Mucosa of descending colon (tissue), 3 donors: ENCODE measurements around the gene KLRB1. TPM values are rescaled to one million over a fixed set of nuclear protein-coding genes. Genes with fewer than 3 reads are reported as not detected.
"Not testable (repeated sequence)": the region's sequence is repeated elsewhere in the genome, so short reads cannot be mapped to it uniquely, and the experiment has no call there.

Experiments
- ATAC-seq: fragments of 200-7000 bp; cut with Tn5 transposase; one replicate; pipeline ENCODE4 v1.9.1; 2020; ENCODE audit warnings: mild to moderate bottlenecking, moderate library complexity
- DNase-seq, 3 donors: peaks; one replicate each; pipeline ENCODE4 v3.0.0-alpha.2; 2020
- H3K36me3 ChIP-seq: fragments of 200-600 bp; one replicate; pipeline ENCODE4 v1.8.0; 2021; ENCODE audit warnings: low read depth, mild to moderate bottlenecking
- H3K4me1 ChIP-seq: fragments of 200-600 bp; one replicate; pipeline ENCODE4 v1.8.0; 2021; ENCODE audit warnings: low read depth, mild to moderate bottlenecking
- H3K4me3 ChIP-seq: fragments of 200-600 bp; one replicate; pipeline ENCODE4 v1.8.0; 2021; ENCODE audit warnings: mild to moderate bottlenecking
- H3K9me3 ChIP-seq: fragments of 200-600 bp; one replicate; pipeline ENCODE4 v1.8.0; 2021; ENCODE audit warnings: mild to moderate bottlenecking
- intact Hi-C, 2 donors: fragments of 100-400 bp; cut with DNase I in 1 of 2; cut with micrococcal nuclease in 1 of 2; formaldehyde crosslinking; loops; one replicate each; pipeline versions ENCODE4 v1.11.0 to v1.11.1; 2022; cut with DNase I, micrococcal nuclease
- total RNA-seq, 3 donors: library from RNA; stranded (reverse); fragmentation: NEBNext Ultra II Directional in 2 of 3; extraction: Animal tissue kit (Norgen Biotek cat#: 25700) in 2 of 3; gene quantifications; one replicate each; pipeline versions ENCODE4 v1.2.1 to v1.2.4, GENCODE V29; 2021 to 2023
- TF ChIP-seq, protein P1 (sequence below): fragments of 200-600 bp; IDR thresholded peaks from one replicate; pipeline ENCODE4 v1.8.0; 2022; ENCODE audit warnings: antibody characterized with exemption, mild to moderate bottlenecking
- donor health status: DM: no; HTN: no; CAD: no; lungs with moderate emphysema.
- donor health status: DM: no; HTN: no; CAD: no.
- donor health status: DM: no; HTN: yes; CAD: no.

Gene KLRB1
- total RNA-seq, 3 donors from 2014 or later: 1.5 to 2.1 (median 1.7) TPM

DNA sequence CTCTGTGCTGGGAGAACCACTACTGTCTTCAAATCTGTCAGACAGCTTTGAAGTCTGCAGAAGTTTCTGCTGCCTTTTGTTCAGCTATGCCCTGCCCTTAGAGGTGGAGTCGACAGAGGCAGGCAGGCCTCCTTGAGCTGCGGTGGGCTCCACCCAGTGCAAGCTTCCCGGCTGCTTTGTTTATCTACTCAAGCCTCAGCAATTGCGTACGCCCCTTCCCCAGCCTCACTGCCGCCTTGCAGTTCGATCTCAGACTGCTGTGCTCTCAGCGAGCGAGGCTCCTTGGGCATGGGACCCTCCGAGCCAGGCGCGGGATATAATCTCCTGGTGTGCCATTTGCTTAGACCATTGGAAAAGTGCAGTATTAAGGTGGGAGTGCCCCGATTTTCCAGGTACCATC is 25.1 kb upstream of the KLRB1 start:
- ATAC-seq (no peak), DNase-seq (no peak)
- Histone ChIP-seq H3K4me1 (no peaks in the 10 kb centered on the region), H3K9me3 (no peaks in the 10 kb centered on the region), H3K36me3 (no peaks in the 10 kb centered on the region), H3K4me3 (no peak overlapping the region)
- intact Hi-C loops: loop anchor here in 1 of 2 donors (10.0 kb wide), 1 partner anchor 72 kb away; no protein-coding TSS in a partner anchor
- TF ChIP-seq, protein P1, sequence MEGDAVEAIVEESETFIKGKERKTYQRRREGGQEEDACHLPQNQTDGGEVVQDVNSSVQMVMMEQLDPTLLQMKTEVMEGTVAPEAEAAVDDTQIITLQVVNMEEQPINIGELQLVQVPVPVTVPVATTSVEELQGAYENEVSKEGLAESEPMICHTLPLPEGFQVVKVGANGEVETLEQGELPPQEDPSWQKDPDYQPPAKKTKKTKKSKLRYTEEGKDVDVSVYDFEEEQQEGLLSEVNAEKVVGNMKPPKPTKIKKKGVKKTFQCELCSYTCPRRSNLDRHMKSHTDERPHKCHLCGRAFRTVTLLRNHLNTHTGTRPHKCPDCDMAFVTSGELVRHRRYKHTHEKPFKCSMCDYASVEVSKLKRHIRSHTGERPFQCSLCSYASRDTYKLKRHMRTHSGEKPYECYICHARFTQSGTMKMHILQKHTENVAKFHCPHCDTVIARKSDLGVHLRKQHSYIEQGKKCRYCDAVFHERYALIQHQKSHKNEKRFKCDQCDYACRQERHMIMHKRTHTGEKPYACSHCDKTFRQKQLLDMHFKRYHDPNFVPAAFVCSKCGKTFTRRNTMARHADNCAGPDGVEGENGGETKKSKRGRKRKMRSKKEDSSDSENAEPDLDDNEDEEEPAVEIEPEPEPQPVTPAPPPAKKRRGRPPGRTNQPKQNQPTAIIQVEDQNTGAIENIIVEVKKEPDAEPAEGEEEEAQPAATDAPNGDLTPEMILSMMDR: no peak

DNA sequence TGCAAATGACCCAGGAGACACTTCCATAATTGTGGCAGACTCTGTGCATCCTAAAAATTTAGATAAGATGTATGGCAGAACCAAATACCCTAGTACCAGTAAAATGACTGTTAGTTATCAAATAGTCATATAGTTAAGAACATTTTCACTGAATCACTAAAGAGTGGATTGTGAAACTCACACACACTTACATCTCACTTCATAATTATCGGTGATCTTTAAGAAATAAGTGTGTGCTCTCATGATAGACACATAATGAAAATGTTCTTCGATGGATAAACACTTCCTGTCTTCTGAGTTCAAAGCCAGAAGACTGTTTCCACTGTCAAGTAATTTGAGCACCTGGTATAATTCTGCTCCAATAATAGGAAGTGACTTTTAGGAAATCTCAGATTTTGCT is 19.1 kb upstream of the KLRB1 start:
- ATAC-seq: no peak
- intact Hi-C loops: no loop called here

DNA sequence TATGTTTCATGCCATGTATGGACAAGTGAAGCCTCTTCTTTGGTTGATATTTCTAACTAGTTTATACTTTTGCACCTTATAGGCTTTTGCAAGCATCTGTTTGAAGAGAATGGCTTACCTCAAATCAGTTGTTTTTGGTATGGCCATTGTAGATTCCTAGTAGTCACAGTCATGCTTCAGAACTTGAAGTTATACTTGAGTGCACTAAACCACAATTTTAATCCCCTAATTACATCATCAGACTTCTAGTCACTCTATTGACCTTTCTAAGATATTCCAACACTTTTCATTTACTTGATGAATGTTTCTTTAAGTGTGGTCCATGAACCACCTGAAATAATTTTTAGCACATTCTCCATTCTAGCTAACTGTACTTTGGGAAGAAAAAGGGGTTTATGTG is 18.6 kb upstream of the KLRB1 start:
- DNase-seq (no peak), ATAC-seq (no peak)
- no peaks in the 10 kb centered on the region for H3K9me3 ChIP-seq
- no peaks in the 10 kb centered on the region for H3K4me1 ChIP-seq
- no peak overlapping the region for H3K4me3 ChIP-seq
- TF ChIP-seq, protein P1: no peak
- intact Hi-C loops: no loop called here
- H3K36me3 ChIP-seq: no peaks in the 10 kb centered on the region

More for the DNA sequence above, 19.1 kb upstream of the KLRB1 start:
- Histone ChIP-seq H3K9me3 (no peaks in the 10 kb centered on the region), H3K4me3 (no peak overlapping the region), H3K36me3 (no peaks in the 10 kb centered on the region), H3K4me1 (no peaks in the 10 kb centered on the region)
- no peak for DNase-seq
- TF ChIP-seq, protein P1: no peak

DNA sequence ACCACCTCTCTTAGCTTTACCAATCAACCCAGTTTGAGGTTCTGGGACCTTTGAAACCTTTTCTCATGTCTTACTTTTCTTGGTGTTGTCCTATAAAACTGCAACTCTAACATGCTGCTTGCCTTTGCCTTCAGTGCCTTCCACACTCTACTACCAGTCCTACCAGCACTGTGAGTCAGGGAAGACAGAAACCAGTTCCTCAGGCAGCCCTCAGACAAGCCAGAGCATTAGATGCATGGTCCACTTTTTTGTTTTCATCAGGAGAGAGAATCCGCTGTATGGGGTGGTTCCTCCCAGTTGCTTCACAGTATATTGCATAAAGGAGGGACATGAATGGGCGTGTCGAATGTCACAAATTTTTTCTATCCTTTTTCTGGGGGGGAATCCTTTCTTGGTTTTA is 17.3 kb upstream of the KLRB1 start:
- DNase-seq: no peak
- H3K4me1 ChIP-seq: no peaks in the 10 kb centered on the region
- no peaks in the 10 kb centered on the region for H3K9me3 ChIP-seq
- H3K36me3 ChIP-seq: no peaks in the 10 kb centered on the region
- ATAC-seq: no peak
- H3K4me3 ChIP-seq: no peak overlapping the region
- intact Hi-C loops: no loop called here
- TF ChIP-seq, protein P1: no peak

DNA sequence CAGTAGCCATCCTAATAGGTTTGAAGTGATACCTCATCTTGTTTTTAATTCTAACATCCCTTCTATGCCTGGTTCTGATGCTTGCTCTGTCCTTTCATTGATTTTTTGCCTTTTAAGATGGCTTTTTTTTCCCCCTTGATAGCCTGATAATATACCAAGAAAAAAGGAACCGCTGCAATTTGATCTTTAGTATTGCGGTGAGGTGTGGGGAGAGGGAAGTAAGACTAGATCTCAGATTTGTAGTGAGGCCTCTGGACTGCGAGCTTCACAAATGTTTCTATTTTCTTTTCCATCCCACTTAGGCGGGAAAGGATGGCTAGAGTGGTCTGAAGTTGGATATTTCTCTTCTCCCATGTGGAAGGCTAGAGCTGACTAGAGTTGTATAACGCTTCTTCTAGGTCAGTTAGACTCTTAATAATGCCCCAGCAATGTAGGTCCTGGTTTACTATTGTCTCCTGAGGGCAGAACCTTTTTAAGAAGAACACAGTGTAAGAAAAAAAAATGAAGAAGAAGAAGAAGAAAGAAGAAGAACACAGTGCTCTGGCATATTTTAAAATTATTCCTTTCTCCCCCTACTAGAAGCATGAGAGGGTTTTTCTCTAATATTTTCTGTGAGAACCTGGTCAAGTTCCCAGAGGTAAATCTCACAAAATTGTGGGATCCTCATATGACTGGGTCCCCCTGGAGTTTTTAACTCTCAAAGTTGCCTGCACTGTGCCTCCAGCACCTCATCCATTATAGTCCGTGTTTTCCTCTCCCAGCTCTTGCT is 11.9 kb upstream of the KLRB1 start:
- TF ChIP-seq, protein P1: no peak
- intact Hi-C loops: no loop called here
- H3K4me3 ChIP-seq: no peak overlapping the region
- H3K9me3 ChIP-seq: no peaks in the 10 kb centered on the region
- H3K36me3 ChIP-seq: no peaks in the 10 kb centered on the region
- ATAC-seq (no peak), DNase-seq (no peak)
- no peaks in the 10 kb centered on the region for H3K4me1 ChIP-seq

DNA sequence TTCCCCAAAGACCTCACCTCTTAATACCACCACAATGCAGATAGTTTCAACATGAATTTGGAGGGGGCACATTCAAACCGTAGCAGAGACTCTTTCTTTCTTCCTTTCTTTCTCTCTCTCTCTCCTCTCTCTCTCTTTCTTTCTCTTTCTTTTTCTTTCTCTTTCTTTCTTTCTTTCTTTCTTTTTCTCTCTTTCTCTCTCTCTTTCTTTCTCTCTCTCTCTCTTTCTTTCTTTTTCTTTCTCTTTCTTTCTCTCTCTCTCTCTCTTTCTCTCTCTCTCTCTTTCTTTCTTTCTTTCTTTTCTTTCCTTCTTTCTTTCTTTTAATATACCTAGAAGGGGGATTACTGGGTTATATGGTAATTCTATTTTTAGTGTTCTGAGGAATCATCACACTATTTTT is 11.2 kb upstream of the KLRB1 start:
- H3K4me1 ChIP-seq, H3K36me3 ChIP-seq, intact Hi-C loops, DNase-seq, ATAC-seq, H3K4me3 ChIP-seq, H3K9me3 ChIP-seq: not testable (repeated sequence)
